ENCODE measurements around the gene SPIB. TPM values are rescaled to one million over a fixed set of nuclear protein-coding genes. Genes with fewer than 3 reads are reported as not detected.

The SPIB gene
- total and polyA plus RNA-seq, 8 donors = 0.19 to 53.3 (median 0.57) TPM; not detected in 2

- no peak for DNase-seq
- no peak overlapping the region for H3K4me3 ChIP-seq
- H3K27ac ChIP-seq = no peak overlapping the region
- WGBS, 5 donors = 91 to 100% (median 94%) methylated on average over 7 to 9 of the region's 9 CpGs
- H3K9me3 ChIP-seq = no peaks in the 10 kb centered on the region
- no peak for TF ChIP-seq CTCF (IDR thresholded peaks at IDR 0.05)
- no peak for TF ChIP-seq EP300 (IDR thresholded peaks at IDR 0.05)
- no peak for TF ChIP-seq POLR2A (IDR thresholded peaks at IDR 0.05)
- no peak for TF ChIP-seq POLR2AphosphoS5 (IDR thresholded peaks at IDR 0.05)
- no peaks in the 10 kb centered on the region for H3K4me1 ChIP-seq
- H3K27me3 ChIP-seq = no peaks in the 10 kb centered on the region
- intact Hi-C loops (cut with DNase I; ENCODE audit: low total_unique reads) = no loop called here
- peaks cover 0 to 17% (median 3%) of the 10 kb centered on the region in 4 donors for H3K36me3 ChIP-seq
Measured at GRCh38 chr19:50394017-50394416, 24.7 kb upstream of the SPIB start.

DNA sequence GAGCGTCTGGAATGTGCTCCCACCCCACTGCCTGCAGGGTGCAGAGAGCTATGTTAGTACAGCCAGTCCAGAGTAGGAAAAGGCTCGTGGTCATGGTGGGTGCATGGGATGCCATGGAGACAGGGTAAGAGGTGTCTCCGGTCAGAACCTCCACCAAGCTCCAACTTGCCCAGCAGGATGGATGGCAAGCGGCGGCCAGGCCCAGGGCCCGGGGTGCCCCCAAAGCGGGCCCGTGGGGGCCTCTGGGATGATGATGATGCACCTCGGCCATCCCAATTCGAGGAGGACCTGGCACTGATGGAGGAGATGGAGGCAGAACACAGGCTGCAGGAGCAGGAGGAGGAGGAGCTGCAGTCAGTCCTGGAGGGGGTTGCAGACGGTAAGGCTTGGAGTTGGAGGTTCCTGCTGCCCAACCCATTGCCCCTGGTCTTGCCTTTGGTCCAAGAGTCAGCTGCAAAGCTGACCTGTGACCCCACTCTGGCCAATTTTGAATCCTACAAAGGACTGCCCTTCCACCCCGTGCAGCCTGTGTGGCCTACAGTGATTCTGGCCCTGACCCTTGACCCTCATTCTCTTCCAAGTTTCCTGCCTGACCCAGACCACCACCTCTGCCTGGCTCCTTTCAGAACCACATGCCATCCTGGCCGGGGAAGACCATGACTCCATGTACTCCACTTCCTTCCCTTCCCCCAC, 19.9 kb upstream of the SPIB start:
- 86 to 95% (median 93%) methylated on average over 13 of the region's 13 CpGs for WGBS, 5 donors
- DNase-seq = no peak
- Histone ChIP-seq H3K9me3 (no peaks in the 10 kb centered on the region), H3K27me3 (no peaks in the 10 kb centered on the region), H3K36me3 (peaks cover 3 to 41% (median 32%) of the 10 kb centered on the region in 4 donors), H3K4me3 (no peak overlapping the region), H3K4me1 (no peaks in the 10 kb centered on the region), H3K27ac (no peak overlapping the region)
- no peak for TF ChIP-seq POLR2AphosphoS5 (IDR thresholded peaks at IDR 0.05)
- TF ChIP-seq POLR2A (IDR thresholded peaks at IDR 0.05) = no peak
- TF ChIP-seq CTCF (IDR thresholded peaks at IDR 0.05) = no peak
- TF ChIP-seq EP300 (IDR thresholded peaks at IDR 0.05) = no peak
- intact Hi-C loops (cut with DNase I; ENCODE audit: low total_unique reads) = no loop called here

DNA sequence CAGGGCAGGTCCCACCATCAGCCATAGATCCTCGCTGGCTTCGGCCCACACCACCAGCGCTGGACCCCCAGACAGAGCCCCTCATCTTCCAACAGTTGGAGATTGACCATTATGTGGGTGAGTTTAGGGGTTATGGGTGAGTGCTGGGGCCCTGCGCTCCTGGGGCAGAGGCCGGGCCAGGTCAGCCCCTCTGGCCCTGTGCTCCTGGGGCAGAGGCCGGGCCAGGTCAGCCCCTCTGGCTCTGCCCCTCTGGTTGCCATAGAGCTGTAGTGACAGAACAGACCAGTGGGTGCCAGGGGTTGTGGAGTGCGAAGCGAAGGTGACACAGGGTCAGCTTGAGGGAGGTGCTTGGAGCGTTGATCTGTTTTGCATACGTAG, 19.4 kb upstream of the SPIB start:
- no peak for TF ChIP-seq POLR2A (IDR thresholded peaks at IDR 0.05)
- no peak for TF ChIP-seq CTCF (IDR thresholded peaks at IDR 0.05)
- no peak for TF ChIP-seq EP300 (IDR thresholded peaks at IDR 0.05)
- no peak for TF ChIP-seq POLR2AphosphoS5 (IDR thresholded peaks at IDR 0.05)
- Histone ChIP-seq H3K4me3 (no peak overlapping the region), H3K9me3 (no peaks in the 10 kb centered on the region), H3K27me3 (no peaks in the 10 kb centered on the region), H3K36me3 (peaks cover 3 to 45% (median 36%) of the 10 kb centered on the region in 4 donors), H3K4me1 (no peaks in the 10 kb centered on the region), H3K27ac (no peak overlapping the region)
- intact Hi-C loops (cut with DNase I; ENCODE audit: low total_unique reads) = no loop called here
- 94 to 100% (median 97%) methylated on average over 8 to 10 of the region's 10 CpGs for WGBS, 5 donors
- DNase-seq = no peak

DNA sequence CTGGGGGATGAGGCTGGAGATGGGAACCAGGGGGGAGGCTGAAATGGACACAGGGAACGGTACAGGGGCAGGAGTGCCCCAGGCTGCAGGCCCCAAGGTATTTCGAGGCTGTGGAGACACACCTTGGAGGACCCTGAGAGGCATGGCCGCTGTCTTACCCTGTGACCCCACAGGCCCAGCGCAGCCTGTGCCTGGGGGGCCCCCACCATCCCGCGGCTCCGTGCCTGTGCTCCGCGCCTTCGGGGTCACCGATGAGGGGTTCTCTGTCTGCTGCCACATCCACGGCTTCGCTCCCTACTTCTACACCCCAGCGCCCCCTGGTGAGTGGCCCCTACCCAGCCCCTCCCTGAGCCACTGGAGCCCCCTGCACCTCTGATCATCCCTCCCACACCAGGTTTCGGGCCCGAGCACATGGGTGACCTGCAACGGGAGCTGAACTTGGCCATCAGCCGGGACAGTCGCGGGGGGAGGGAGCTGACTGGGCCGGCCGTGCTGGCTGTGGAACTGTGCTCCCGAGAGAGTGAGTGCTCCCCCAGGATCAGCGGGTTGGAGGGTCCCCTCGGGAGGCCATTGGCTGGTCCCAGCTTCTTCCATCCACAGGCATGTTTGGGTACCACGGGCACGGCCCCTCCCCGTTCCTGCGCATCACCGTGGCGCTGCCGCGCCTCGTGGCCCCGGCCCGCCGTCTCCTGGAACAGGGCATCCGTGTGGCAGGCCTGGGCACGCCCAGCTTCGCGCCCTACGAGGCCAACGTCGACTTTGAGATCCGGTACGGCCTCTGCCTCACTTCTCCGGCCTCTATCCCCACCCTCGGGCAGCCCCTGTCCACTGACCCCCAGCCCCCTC, 16.9 kb upstream of the SPIB start:
- peaks cover 3 to 63% (median 49%) of the 10 kb centered on the region in 4 donors for H3K36me3 ChIP-seq
- no peak for DNase-seq
- H3K4me3 ChIP-seq = no peak overlapping the region
- 92 to 95% (median 94%) methylated on average over 41 to 48 of the region's 48 CpGs for WGBS, 5 donors
- no peak for TF ChIP-seq POLR2AphosphoS5 (IDR thresholded peaks at IDR 0.05)
- TF ChIP-seq CTCF (IDR thresholded peaks at IDR 0.05) = no peak
- TF ChIP-seq POLR2A (IDR thresholded peaks at IDR 0.05) = no peak
- no peak for TF ChIP-seq EP300 (IDR thresholded peaks at IDR 0.05)
- H3K27me3 ChIP-seq = no peaks in the 10 kb centered on the region
- H3K4me1 ChIP-seq = no peaks in the 10 kb centered on the region
- no peak overlapping the region for H3K27ac ChIP-seq
- no peaks in the 10 kb centered on the region for H3K9me3 ChIP-seq
- intact Hi-C loops (cut with DNase I; ENCODE audit: low total_unique reads) = no loop called here
